Activated naive CD8-positive, alpha-beta T cell treated with anti-CD3 and anti-CD28 coated beads for 36 hours (primary cell): ENCODE data around the gene ARL15. TPM values are rescaled to one million over a fixed set of nuclear protein-coding genes. Genes with fewer than 3 reads are reported as not detected.

Source experiments
- DNase-seq: peaks from one replicate; pipeline ENCODE4 v3.0.0; 2021
- H3K27ac Mint-ChIP-seq: one replicate; pipeline ENCODE4 v1.8.0; 2022; ENCODE audit warnings: mild to moderate bottlenecking, moderate library complexity, mixed read lengths
- H3K27me3 Mint-ChIP-seq: one replicate; pipeline ENCODE4 v1.8.0; 2022; ENCODE audit warnings: mild to moderate bottlenecking, mixed read lengths
- H3K36me3 Mint-ChIP-seq: one replicate; pipeline ENCODE4 v1.8.0; 2021; ENCODE audit warnings: mild to moderate bottlenecking, mixed read lengths
- H3K4me1 Mint-ChIP-seq: one replicate; pipeline ENCODE4 v1.8.0; 2021; ENCODE audit warnings: mixed read lengths
- H3K4me3 Mint-ChIP-seq: one replicate; pipeline ENCODE4 v1.8.0; 2022; ENCODE audit warnings: mild to moderate bottlenecking, moderate library complexity, mixed read lengths
- H3K9me3 Mint-ChIP-seq: one replicate; pipeline ENCODE4 v1.8.0; 2022; ENCODE audit warnings: mixed read lengths
- total RNA-seq, 2 experiments: library from RNA; stranded (reverse); gene quantifications; one replicate each; pipeline ENCODE4 v1.2.3, GENCODE V29; 2021

Gene ARL15
- total RNA-seq, 2 experiments from 2014 or later, result 4.1 to 5.5 TPM

GRCh38 chr5:54325272-54325609, 14.9 kb upstream of the ARL15 start:
- peaks cover 6% of the 10 kb centered on the region for H3K4me1 Mint-ChIP-seq
- H3K36me3 Mint-ChIP-seq, result no peaks in the 10 kb centered on the region
- H3K4me3 Mint-ChIP-seq, result no peak overlapping the region
- DNase-seq, result no peak
- H3K9me3 Mint-ChIP-seq, result no peaks in the 10 kb centered on the region
- H3K27me3 Mint-ChIP-seq, result peaks cover 23% of the 10 kb centered on the region
- H3K27ac Mint-ChIP-seq, result no peak overlapping the region

DNA sequence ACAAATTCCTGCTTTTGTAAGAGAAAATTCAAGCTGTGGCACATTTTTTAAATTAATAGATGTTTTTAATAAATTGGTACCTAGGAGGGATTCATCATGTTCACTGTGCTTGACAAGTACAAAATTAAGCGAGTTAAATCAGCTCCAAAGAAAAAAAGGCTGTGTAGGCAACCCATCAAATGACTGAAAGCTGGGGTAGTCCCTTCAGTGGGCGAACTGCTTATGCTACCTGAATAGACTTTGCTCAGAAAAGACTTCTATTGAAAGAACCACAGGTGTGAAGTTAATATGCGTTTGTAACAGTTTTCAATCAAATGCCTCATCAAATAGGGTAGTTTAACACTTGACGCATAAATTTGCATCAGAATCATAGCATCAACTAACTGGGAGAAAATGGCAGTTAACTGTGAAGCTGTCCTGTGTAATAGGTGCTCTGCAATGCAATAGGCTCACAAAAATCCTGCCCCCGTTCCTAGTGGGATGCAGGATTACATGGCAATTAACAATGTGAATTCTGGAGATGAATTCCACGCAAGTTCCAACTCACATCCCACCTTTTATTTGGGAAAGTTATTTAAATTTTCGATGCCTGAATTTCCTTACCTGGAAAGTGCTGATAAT, 14.4 kb upstream of the ARL15 start:
- H3K27ac Mint-ChIP-seq, result no peak overlapping the region
- H3K9me3 Mint-ChIP-seq, result no peaks in the 10 kb centered on the region
- peaks cover 6% of the 10 kb centered on the region for H3K4me1 Mint-ChIP-seq
- no peak overlapping the region for H3K4me3 Mint-ChIP-seq
- peaks cover 26% of the 10 kb centered on the region for H3K27me3 Mint-ChIP-seq
- no peak for DNase-seq
- no peaks in the 10 kb centered on the region for H3K36me3 Mint-ChIP-seq

GRCh38 chr5:54323495-54323894, 13.1 kb upstream of the ARL15 start:
- H3K27me3 Mint-ChIP-seq, result peaks cover 16% of the 10 kb centered on the region
- no peak for DNase-seq
- H3K36me3 Mint-ChIP-seq, result no peaks in the 10 kb centered on the region
- H3K27ac Mint-ChIP-seq, result no peak overlapping the region
- H3K9me3 Mint-ChIP-seq, result no peaks in the 10 kb centered on the region
- H3K4me3 Mint-ChIP-seq, result no peak overlapping the region
- peaks cover 6% of the 10 kb centered on the region for H3K4me1 Mint-ChIP-seq

DNA sequence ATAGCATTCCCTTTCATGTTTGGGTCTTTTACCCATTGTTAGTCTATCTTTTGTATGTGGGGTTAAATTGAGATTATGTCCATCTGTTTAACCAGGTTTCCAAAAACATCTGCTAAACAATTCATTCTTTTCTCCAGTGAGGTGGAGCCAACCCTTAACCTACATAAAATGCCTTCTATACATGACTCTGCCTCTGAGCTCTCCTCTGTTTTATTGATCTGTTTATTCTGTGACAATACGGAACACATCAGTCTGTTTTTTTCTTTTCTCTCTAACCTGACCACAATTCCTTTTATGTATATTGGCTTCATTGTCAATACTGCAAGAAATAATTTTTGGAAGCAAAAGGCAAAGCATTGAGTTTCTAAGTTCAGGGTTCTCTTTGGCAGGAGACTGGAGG, 9.9 kb upstream of the ARL15 start:
- peaks cover 19% of the 10 kb centered on the region for H3K27me3 Mint-ChIP-seq

GRCh38 chr5:54317511-54318260, 7.3 kb upstream of the ARL15 start:
- H3K4me3 Mint-ChIP-seq, result no peak overlapping the region
- H3K36me3 Mint-ChIP-seq, result no peaks in the 10 kb centered on the region
- DNase-seq, result no peak
- no peak overlapping the region for H3K27ac Mint-ChIP-seq
- no peaks in the 10 kb centered on the region for H3K9me3 Mint-ChIP-seq
- H3K4me1 Mint-ChIP-seq, result no peaks in the 10 kb centered on the region
- peaks cover 23% of the 10 kb centered on the region for H3K27me3 Mint-ChIP-seq

More for the DNA sequence above, 9.9 kb upstream of the ARL15 start:
- Mint-ChIP-seq H3K36me3 (no peaks in the 10 kb centered on the region), H3K27ac (no peak overlapping the region), H3K9me3 (no peaks in the 10 kb centered on the region), H3K4me1 (no peaks in the 10 kb centered on the region), H3K4me3 (no peak overlapping the region)
- no peak for DNase-seq

DNA sequence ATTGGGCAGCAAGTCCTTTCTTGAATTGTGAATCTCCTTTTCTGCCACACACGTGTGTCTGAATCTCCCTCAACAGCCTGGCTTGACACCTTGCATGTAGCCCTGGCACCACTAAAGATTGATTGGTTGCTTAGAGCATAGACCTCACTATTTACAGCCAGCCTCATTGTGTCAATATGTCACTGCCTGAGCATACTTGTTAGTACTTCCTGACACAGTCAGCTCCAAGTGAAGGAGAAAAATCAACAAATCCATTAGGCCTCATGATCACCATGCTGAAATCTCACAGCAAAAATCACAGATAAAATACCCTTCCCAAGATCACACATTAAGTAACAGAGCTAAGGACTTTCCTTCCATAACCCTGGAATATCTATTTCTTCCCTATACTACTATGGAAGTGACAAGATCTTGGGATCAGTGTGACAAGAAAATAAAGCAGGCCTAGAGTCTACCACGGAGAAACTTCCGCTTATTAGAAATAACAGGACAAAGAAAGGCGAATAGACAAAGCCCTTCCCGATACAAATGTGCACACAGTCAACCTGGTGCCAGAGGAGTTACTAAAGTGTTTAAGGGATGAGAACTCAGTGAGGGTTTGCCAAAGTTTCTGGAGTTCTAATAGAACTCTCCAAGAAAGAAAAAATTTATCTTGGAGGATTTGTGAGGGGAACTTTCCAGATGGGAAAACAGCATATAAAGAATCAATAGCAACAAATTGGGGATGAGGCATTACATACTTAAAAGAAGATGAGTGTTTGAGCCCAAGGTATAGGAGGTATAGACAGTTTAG, 5.6 kb upstream of the ARL15 start:
- Mint-ChIP-seq H3K36me3 (no peaks in the 10 kb centered on the region), H3K27ac (no peak overlapping the region), H3K9me3 (no peaks in the 10 kb centered on the region), H3K4me3 (no peak overlapping the region), H3K27me3 (peaks cover 23% of the 10 kb centered on the region), H3K4me1 (no peaks in the 10 kb centered on the region)
- DNase-seq, result no peak

DNA sequence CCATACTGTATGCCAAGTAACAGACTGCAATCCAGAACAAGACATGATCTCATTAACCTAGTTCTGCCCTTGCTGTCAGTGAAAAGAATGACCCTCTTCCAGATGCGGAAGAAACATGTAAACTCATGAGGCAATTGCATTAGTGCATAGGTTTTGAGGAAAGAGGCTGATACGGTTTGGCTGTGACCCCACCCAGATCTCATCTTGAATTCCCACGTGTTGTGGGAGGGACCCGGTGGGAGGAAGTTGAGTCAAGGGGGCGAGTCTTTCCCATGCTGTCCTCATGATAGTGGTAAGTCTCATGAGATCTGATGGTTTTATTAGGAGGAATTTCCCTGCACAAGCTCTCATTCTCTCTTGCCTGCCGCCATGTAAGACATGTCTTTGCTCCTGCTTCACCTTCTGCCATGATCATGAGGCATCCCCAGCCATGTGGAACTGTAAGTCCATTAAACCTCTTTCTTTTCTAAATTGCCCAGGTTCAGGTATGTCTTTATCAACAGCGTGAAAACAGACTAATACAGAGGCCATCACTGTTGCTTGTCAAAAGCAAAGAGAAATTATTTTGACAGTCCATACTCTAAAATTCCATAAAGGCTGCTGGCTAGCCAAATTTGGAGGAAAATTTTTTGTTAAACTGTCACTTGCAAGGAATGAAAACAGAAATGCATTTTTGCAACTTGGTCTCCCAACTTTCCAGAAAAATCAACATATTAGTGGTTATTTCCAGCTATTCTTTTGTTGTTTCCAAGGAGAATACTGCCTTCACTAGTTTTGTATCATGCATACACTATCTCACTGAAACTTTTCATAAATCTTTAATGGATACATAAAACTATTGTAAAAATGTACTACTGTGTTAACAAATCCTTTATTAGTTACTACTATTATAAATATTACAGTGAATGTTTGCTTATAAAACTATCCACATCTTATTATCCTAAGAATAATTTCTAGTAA, 3.2 kb upstream of the ARL15 start:
- H3K4me1 Mint-ChIP-seq, result peaks cover 8% of the 10 kb centered on the region
- DNase-seq, result no peak
- peaks cover 17% of the 10 kb centered on the region for H3K27me3 Mint-ChIP-seq
- H3K36me3 Mint-ChIP-seq, result no peaks in the 10 kb centered on the region
- no peak overlapping the region for H3K27ac Mint-ChIP-seq
- no peaks in the 10 kb centered on the region for H3K9me3 Mint-ChIP-seq
- H3K4me3 Mint-ChIP-seq, result no peak overlapping the region

DNA sequence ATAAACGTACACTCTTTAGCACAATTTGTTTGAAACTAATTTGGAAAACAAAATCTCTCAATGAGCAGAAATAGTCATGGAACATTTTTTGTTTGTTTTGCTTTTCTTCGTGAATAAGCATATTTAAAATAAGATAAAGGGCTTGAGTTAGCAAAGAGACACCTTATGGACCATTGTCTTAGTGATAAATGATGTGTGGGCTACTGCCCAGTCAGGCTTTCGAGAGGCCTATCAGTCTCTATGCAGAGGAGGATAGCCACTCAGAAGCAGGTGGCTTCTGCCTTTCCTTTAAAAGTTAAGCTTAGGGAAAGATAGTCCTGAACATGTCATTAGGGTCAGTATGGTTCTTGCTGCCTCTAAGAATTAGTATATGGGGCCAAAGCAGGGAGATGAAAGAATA, 2.1 kb upstream of the ARL15 start:
- Mint-ChIP-seq H3K27ac (no peak overlapping the region), H3K36me3 (no peaks in the 10 kb centered on the region), H3K4me1 (peaks cover 10% of the 10 kb centered on the region), H3K4me3 (no peak overlapping the region), H3K9me3 (no peaks in the 10 kb centered on the region), H3K27me3 (peaks cover 9% of the 10 kb centered on the region)
- DNase-seq, result no peak

- peak overlapping the region; percentile 88 for H3K27ac Mint-ChIP-seq
- H3K36me3 Mint-ChIP-seq, result no peaks in the 10 kb centered on the region
- peaks cover 19% of the 10 kb centered on the region for H3K4me1 Mint-ChIP-seq
- DNase-seq, result no peak
- H3K4me3 Mint-ChIP-seq, result peak overlapping the region; percentile 82
- peaks cover 9% of the 10 kb centered on the region for H3K27me3 Mint-ChIP-seq
- H3K9me3 Mint-ChIP-seq, result no peaks in the 10 kb centered on the region
Observed at GRCh38 chr5:54311176-54311677, 854 bp upstream of the ARL15 start.

DNA sequence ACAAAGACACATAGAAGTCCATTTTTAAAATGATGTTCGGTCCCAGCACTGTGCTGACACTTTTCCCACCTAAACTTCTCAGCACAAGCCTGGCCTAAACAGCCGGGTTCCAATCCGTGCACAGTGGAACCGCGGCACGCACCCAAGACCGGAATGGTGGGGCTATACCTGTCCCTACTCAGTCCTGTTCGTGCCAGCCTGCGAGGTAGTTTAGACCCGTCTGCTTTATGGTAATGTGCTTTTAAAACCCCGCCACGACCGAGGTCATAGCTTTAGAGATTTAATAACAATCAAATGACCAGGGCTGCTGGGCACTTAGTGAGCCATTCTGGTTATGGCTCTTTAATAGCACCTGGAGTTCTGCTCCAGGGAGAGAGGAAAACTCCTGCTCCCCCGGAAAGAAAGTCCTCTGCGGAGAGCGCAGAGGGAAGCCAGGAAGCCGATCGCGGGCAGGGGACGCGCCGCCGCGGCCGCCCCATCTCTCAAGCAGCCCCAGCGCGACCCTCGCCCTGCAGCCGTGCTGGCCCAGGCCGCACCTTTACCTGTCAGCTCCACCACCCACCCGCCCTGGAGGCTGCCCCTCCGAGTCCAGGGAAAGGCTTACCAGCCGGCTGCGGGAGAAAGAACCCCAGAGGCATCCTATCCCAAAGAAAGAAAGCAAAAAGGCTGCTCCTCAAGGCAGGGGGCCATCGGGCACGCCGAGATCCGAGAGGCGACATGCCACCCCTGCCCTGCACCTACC, 511 bp downstream of the ARL15 start:
- peak overlapping the region; percentile 82 for H3K4me3 Mint-ChIP-seq
- DNase-seq, result peak; percentile 21
- peak overlapping the region; percentile 88 for H3K27ac Mint-ChIP-seq
- no peaks in the 10 kb centered on the region for H3K36me3 Mint-ChIP-seq
- no peaks in the 10 kb centered on the region for H3K9me3 Mint-ChIP-seq
- peaks cover 9% of the 10 kb centered on the region for H3K27me3 Mint-ChIP-seq
- H3K4me1 Mint-ChIP-seq, result peaks cover 20% of the 10 kb centered on the region

DNA sequence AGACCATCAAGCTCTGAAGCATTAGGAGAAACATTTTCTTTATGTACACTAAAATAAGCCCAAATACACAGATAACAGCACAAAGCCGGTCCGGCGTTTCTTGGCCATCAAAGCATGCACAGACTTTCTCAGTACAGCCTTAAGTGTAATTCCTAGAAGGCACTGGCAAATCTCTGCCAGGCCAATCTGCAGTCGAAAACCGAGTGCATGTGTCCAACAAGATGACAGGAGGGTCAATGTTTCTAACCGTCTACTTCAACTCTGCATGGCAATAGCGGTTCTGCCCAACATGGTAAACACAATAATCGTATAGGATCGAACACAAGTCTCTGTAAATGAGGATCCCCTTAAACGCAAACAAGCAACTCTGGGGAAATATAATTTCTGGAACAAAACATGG, 1.1 kb downstream of the ARL15 start:
- Mint-ChIP-seq H3K4me3 (peak overlapping the region; percentile 82), H3K9me3 (no peaks in the 10 kb centered on the region), H3K27me3 (peaks cover 5% of the 10 kb centered on the region), H3K27ac (peak overlapping the region; percentile 88), H3K4me1 (peaks cover 21% of the 10 kb centered on the region), H3K36me3 (no peaks in the 10 kb centered on the region)
- no peak for DNase-seq

- H3K27ac Mint-ChIP-seq, result no peak overlapping the region
- DNase-seq, result no peak
- peaks cover 26% of the 10 kb centered on the region for H3K4me1 Mint-ChIP-seq
- no peaks in the 10 kb centered on the region for H3K9me3 Mint-ChIP-seq
- H3K27me3 Mint-ChIP-seq, result peaks cover 5% of the 10 kb centered on the region
- no peak overlapping the region for H3K4me3 Mint-ChIP-seq
- H3K36me3 Mint-ChIP-seq, result no peaks in the 10 kb centered on the region
Observed at GRCh38 chr5:54307583-54307982, 2.8 kb downstream of the ARL15 start.

GRCh38 chr5:54306893-54307292, 3.5 kb downstream of the ARL15 start:
- no peak overlapping the region for H3K4me3 Mint-ChIP-seq
- no peak overlapping the region for H3K27ac Mint-ChIP-seq
- no peaks in the 10 kb centered on the region for H3K36me3 Mint-ChIP-seq
- peaks cover 5% of the 10 kb centered on the region for H3K27me3 Mint-ChIP-seq
- DNase-seq, result no peak
- H3K9me3 Mint-ChIP-seq, result no peaks in the 10 kb centered on the region
- peaks cover 26% of the 10 kb centered on the region for H3K4me1 Mint-ChIP-seq

DNA sequence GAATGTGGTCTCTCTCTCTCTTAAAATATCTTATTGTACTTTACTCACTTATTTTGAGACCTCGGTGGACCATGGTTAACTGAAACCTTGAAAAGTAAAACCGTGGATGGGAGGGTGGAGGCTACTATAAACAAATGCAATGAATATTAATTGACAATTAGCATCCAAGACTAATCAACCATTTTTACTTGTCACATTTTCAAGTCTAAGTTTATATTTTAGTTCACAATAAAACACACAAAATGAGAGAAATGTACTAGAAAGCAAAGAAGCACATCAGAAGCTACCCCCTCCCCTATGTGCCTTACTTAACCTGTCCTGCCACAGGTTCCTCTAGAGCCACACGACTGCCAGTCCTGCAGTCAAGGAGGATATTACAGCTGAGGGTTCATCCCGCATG, 4.6 kb downstream of the ARL15 start:
- no peaks in the 10 kb centered on the region for H3K36me3 Mint-ChIP-seq
- no peak overlapping the region for H3K4me3 Mint-ChIP-seq
- H3K9me3 Mint-ChIP-seq, result no peaks in the 10 kb centered on the region
- peaks cover 34% of the 10 kb centered on the region for H3K4me1 Mint-ChIP-seq
- peaks cover 5% of the 10 kb centered on the region for H3K27me3 Mint-ChIP-seq
- DNase-seq, result no peak
- H3K27ac Mint-ChIP-seq, result no peak overlapping the region
